ENCODE measurements around the gene PRKAR2B. TPM values are rescaled to one million over a fixed set of nuclear protein-coding genes. Genes with fewer than 3 reads are reported as not detected.

Gene PRKAR2B
- total and polyA plus RNA-seq, 5 donors, result 32.3 to 57.8 (median 45.2) TPM

Other genes starting within 250 kb of the PRKAR2B start
- 1 to 10 TPM; 1.8 to 3.3 (median 2.4) TPM for gene PIK3CG, start 179.4 kb upstream of the PRKAR2B start, total RNA-seq
- 0.14 TPM for gene PIK3CG, start 179.4 kb upstream of the PRKAR2B start, polyA plus RNA-seq
- gene HBP1, start 124.3 kb downstream of the PRKAR2B start, total RNA-seq, result 10 to 100 TPM; 40.0 to 64.7 (median 53.7) TPM
- gene HBP1, start 124.3 kb downstream of the PRKAR2B start, polyA plus RNA-seq, result 39.4 TPM